ENCODE measurements around the gene ERICH6.

The ERICH6 gene

GRCh38 chr3:150736903-150737832 lies 33.4 kb upstream of the ERICH6 start:
- DNase-seq (ENCODE audit: low read depth in 2 of 2), result no peak

GRCh38 chr3:150736316-150736719 lies 32.6 kb upstream of the ERICH6 start:
- DNase-seq (ENCODE audit: low read depth in 2 of 2), result no peak

DNA sequence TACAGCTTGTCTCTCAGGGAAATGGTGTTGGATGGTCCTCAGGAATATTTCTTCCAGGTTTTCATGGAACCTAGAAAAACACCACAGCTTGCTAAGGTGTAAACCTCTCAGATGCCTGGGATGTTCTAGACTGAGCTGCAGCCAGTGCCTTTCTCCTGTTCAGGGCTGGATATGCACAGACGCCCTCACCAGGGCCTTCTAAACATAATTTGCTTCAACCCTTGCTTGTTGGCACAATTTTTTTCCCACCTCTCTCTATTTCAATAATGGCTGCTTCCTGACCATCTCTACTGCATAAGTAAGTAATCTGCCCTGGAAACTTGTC lies 31.0 kb upstream of the ERICH6 start:
- DNase-seq (ENCODE audit: low read depth in 2 of 2), result no peak

DNA sequence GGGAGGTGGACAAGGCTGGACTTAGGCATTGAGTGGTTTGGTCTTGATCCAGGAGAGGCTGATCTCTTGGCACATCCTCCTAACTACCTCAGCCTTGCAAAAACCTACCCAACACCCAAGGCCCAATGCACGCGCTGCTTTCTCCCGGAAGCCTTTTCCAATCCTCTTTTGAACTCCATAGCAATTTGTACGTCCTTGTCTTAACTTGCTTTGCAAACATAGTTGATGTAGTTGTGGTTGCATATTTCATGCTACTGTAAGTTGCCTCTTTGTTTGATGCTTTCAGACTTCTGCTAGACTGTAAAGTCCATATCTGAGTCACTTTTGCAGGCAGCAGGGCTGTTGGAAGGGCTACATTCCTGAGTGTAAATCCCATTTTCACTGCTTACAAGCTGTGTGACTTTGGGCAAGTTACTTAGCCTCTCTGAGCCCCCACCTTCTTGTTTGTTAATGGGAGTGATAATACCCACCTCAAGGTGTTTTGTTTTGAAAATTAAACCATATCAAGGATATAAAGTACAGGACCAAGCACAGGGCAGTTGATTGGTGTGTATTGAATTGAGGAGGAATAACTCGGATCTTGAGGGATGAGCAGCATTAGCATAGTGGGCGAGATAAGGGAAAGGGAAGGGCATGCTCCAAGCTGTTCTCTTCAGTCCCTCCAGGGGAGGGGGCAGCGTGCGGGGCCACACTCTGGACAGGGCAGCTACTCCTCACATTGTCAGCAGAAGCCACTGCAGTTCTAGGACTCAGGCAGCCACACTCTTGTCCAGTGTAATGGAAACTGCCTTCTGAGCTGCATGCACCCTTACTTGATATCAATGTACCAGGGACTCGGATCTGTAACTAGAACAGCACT lies 30.4 kb upstream of the ERICH6 start:
- DNase-seq (ENCODE audit: low read depth in 2 of 2), result no peak

DNA sequence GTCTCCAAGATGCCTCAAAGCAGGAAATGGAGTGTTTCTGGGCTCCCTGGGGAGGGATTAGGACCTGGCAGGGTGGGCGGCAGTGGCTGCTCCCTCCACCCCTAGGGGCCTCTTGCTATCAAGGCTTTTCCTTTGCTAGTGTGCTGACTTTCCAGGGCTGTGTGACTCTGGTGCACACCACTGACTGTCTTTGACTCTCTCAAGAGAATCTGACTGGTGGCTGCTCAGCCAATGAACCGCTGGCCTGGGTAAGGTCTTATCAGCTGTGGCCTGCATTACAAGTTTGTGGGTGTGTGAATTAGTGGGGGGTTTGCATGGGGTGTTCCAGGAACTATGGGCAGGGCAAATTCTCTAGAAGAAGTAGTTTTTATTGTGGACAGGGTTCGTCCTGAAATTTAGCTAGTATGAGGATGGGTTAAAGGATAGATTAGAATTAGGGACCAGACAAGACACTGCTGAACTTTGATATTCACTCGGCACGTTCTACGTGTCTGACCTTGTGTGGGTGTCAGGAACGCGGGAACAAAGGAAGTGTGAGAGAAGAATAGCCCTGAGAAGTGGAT lies 29.7 kb upstream of the ERICH6 start:
- no peak for DNase-seq (ENCODE audit: low read depth in 2 of 2)

- no peak for DNase-seq (ENCODE audit: low read depth in 2 of 2)
Measured at GRCh38 chr3:150729682-150730360, 26.1 kb upstream of the ERICH6 start.

- DNase-seq (ENCODE audit: low read depth in 2 of 2), result no peak
Measured at GRCh38 chr3:150727653-150728502, 24.2 kb upstream of the ERICH6 start.

DNA sequence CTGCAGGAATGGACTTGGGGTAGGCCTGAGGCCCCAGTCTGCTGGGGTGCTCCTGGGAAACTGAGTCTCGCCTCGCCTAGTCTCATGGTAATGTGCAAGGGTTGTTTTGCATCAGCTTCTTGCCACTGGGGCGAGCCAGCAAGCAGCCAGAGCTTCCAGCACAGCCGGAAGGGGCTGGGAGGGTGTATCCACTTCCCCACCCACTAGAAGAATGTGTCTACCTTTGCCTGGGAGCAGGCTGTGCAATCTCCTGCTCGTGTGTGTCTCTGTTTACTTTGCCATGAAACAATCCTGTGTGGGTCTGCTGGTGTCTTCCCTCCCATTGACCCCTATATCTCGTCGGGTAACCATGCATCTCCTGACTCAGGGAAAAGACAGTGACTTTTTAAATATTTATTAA lies 21.8 kb upstream of the ERICH6 start:
- DNase-seq (ENCODE audit: low read depth in 2 of 2), result no peak

DNA sequence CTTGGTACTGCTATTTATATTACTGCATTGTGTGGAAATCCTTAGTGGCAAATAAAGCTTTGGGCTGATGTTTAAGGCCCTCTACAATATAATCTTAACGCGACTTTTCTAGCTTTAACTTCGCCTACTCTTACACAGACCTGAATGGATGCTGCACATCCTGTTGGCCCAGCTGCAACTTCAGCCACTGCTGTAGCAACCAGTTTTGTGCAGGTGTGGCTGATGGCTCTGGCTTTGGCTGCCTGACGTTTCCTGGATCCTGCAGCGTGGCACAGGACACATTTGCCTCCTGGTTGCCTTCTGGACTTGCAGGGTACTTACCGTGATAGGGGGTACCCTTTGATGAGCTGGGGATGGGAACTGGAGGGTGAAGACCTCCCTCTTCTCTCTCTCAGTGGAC lies 20.2 kb upstream of the ERICH6 start:
- no peak for DNase-seq (ENCODE audit: low read depth in 2 of 2)

DNA sequence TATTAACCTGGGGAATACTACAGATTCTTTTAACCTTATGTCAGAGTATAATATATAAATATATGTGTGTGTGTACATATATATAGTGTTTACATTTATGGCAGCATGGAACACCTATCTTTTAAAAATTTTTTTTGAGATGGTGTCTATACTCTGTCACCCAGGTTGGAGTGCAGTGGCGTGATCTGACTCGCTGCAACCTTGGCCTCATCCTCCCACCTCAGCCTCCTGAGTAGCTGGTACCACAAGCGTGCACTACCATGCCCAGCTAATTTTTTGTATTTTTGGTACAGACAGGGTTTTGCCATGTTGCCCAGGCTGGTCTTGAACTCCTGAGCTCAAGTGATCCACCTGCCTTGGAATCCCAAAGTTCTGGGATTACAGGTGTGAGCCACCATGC lies 18.5 kb upstream of the ERICH6 start:
- DNase-seq (ENCODE audit: low read depth in 2 of 2), result no peak

DNA sequence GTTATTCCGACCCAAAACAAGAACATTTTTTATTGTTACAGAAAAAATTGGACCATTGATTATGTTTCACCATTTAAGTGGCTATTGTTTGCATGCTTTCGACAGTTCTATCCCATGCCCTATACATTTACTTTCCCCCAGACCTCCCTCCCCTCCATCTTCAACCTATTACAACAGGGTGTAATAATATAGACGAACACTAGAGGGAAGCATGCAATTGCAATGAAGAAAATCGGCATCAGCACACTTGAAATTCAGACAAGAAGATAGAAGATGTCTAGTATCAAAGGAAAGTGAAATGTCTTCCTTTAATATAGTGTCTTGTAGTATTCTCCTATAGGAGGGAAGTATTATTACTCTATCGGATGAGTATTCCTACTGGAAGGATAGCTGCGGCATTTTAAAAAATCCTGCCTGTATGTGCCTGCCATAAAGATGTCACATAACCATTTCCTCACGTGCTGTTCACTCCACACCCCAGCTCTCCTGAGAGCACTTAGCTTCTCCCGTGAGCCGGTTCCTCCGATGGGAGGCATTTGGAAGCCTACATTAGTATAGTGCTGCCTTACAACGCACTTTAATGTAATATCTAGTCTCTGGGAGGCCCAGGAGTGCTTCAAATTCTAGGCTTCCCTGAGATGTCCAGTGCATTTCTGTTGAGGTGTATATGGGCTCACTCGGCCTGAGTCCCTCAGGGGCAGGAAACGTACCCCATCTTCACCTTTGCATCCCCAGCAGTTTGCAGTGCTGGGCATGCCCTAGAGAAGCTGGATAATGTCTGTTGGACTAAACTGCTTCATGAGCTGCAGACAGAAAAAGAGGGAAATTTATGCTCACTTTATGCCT lies 17.8 kb upstream of the ERICH6 start:
- no peak for DNase-seq (ENCODE audit: low read depth in 2 of 2)

- no peak for DNase-seq (ENCODE audit: low read depth in 2 of 2)
Measured at GRCh38 chr3:150720444-150720843, 16.7 kb upstream of the ERICH6 start.

- DNase-seq (ENCODE audit: low read depth in 2 of 2), result no peak
Measured at GRCh38 chr3:150710097-150710496, 6.4 kb upstream of the ERICH6 start.

GRCh38 chr3:150703299-150703755 lies 393 bp downstream of the ERICH6 start:
- DNase-seq (ENCODE audit: low read depth in 2 of 2), result no peak

DNA sequence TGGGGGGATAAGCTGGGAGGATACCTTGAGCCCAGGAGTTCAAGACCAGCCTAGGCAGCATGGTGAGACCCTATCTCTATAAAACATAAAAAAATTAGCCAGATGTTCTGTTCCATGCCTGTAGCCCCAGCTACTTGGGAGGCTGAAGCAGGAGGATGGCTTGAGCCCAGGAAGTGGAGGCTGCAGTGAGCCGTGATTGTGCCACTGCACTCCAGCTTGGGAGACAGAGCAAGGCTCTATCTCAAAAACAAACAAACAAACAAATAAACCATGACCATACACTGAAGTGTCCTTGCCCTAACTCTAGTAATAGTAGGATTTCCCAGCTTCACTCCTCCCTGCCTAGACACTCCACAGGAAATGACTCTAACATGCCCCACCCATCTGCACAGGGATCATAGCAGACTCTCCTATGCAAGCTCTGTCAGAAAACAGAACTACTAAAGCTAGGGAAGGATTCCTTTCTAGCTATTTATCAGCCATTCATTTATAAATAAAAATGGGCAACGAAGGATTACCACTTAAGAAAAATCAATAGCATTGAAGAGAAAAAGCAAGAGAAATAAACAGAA lies 4.6 kb downstream of the ERICH6 start:
- DNase-seq (ENCODE audit: low read depth in 2 of 2), result no peak

- no peak for DNase-seq (ENCODE audit: low read depth in 2 of 2)
Measured at GRCh38 chr3:150697646-150698045, 6.1 kb downstream of the ERICH6 start.

DNA sequence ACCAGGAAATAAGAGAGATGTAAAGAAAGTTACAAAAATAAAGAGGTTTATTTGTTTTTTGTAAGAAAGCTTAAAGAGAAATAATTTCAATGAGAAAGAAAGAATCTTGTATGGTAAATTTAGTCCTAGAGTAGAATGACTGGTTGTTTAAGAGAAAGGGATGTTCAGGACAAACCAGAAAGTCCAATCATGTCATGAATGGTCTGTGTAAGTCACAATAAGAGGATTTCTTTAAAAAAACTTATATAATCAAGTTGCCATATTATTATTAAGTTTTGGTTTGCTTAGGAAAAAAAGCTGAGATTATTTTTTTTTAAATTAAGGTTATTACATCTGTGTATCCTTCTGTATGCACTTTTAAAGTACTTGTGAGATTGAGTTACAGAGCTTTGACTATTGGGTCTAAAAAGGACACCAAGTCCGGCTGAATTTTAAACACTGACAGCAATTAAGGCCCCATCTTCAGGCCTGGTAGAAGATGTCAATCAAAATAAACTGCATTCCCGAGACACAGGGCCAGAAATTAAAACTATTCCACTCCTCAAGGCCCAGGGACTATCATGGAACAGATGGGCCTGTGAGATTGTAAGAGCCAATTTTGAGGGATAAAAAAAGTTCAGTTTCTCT lies 12.2 kb downstream of the ERICH6 start:
- DNase-seq (ENCODE audit: low read depth in 2 of 2), result no peak

DNA sequence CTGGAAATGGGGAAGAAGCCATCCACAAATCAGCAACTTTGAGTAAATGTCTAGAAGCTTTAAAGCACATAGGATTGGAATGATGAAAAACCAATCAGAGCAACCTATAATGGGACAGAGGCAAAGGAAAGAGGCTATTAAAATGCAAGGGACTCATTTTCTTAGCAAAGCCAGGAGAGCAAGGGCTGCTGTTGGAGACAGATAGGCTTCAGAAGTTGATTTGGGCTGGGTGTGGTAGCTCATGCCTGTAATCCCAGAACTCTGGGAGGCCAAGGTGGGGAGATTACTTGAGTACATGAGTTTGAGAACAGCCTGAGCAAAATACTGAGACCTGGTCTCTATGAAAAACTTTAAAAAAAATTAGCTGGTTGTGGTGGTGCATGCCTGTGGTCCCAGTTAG lies 16.1 kb downstream of the ERICH6 start:
- no peak for DNase-seq (ENCODE audit: low read depth in 2 of 2)

GRCh38 chr3:150682824-150683223 lies 20.9 kb downstream of the ERICH6 start:
- no peak for DNase-seq (ENCODE audit: low read depth in 2 of 2)

Data from stimulated activated CD4-positive, alpha-beta T cell treated with anti-CD3 and anti-CD28 coated beads, Interleukin-1b, Interleukin-23, amount 100 ng/mL, for 1 hour (primary cell).